ENCODE measurements around the gene MCRIP2. TPM values are rescaled to one million over a fixed set of nuclear protein-coding genes. Genes with fewer than 3 reads are reported as not detected.

Gene MCRIP2
- total and polyA plus RNA-seq, 12 donors, result 7.1 to 253 (median 150) TPM

DNA sequence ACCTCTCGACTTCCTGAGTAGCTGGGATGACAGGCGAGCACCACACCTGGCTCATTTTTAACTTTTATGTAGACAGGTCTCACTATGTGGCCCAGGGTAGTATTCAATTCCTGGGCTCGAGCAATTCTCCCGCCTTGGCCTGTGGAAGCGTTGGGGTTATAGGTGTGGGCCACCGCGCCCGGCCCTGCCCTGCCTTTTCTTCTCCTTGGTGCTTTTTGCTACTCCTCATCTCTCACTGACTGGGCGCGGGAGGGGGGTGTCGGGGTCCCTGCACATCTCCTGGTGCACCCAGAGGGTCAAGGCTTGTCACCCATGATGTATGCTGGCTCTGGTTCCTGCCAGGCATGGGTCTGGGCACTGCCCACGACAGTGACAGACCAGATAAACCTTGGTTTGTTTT is 2.9 kb downstream of the MCRIP2 start:
- no peaks in the 10 kb centered on the region for H3K9me3 ChIP-seq (replicated peaks in 1 of 3)
- H3K4me1 ChIP-seq (replicated peaks in 1 of 2), result peaks cover 63 to 68% of the 10 kb centered on the region in 2 donors
- H3K4me3 ChIP-seq, result no peak overlapping the region
- intact Hi-C loops (cut with DNase I), result no loop called here
- TF ChIP-seq POLR2A (IDR thresholded peaks at IDR 0.05), result peak in 1 of 2 donors; percentile 2
- TF ChIP-seq, protein P1, sequence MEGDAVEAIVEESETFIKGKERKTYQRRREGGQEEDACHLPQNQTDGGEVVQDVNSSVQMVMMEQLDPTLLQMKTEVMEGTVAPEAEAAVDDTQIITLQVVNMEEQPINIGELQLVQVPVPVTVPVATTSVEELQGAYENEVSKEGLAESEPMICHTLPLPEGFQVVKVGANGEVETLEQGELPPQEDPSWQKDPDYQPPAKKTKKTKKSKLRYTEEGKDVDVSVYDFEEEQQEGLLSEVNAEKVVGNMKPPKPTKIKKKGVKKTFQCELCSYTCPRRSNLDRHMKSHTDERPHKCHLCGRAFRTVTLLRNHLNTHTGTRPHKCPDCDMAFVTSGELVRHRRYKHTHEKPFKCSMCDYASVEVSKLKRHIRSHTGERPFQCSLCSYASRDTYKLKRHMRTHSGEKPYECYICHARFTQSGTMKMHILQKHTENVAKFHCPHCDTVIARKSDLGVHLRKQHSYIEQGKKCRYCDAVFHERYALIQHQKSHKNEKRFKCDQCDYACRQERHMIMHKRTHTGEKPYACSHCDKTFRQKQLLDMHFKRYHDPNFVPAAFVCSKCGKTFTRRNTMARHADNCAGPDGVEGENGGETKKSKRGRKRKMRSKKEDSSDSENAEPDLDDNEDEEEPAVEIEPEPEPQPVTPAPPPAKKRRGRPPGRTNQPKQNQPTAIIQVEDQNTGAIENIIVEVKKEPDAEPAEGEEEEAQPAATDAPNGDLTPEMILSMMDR (IDR thresholded peaks at IDR 0.05), result no peak
- H3K27me3 ChIP-seq, result no peaks in the 10 kb centered on the region
- WGBS, 4 donors, result 79 to 88% (median 83%) methylated on average over 9 to 12 of the region's 12 CpGs
- DNase-seq, result no peak
- H3K27ac ChIP-seq, result peak overlapping the region in 3 of 5 donors; percentile 68 to 95 (median 92)
- H3K36me3 ChIP-seq (replicated peaks in 1 of 2), result no peaks in the 10 kb centered on the region

DNA sequence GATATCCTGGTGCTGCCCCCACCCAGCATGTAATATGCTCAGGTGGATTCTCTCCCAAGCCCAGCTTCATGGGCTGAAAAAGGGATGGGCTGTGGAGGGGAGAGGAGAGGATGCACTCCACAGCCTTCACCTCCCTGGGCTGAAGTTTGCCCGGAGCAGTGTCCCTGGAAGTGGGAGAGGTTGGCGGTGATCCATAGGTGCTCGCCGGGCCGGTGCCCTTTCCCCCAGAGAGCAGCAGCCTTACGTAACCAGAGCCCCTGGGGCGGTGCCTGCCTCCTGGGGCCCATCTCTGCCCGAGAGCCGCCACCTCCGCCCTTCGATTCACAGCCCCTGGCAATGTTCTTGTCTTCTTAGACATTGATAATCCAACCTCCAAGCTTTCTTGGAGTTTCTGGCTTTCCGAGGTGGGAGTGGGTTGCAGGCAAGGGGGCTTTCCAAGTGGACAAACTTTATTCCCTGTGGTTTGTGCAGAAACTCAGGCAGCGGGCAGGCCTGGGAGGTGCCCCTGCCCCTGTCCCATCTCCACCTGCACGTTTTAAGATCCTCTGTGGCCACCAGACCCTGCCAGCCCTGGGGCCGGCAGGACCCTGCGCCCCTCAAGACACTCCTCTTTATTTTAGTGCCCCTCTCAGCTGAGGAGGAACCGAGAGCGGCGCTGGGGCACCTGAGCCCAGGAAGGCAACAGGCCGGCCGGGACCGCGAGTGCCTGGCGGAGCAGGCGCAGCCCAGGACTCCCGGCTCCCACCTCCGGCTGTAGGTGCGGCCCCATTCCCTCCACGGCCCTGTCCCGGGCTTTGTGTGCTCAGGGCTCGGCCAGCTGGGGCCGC is 4.4 kb downstream of the MCRIP2 start:
- no peak overlapping the region for H3K4me3 ChIP-seq

DNA sequence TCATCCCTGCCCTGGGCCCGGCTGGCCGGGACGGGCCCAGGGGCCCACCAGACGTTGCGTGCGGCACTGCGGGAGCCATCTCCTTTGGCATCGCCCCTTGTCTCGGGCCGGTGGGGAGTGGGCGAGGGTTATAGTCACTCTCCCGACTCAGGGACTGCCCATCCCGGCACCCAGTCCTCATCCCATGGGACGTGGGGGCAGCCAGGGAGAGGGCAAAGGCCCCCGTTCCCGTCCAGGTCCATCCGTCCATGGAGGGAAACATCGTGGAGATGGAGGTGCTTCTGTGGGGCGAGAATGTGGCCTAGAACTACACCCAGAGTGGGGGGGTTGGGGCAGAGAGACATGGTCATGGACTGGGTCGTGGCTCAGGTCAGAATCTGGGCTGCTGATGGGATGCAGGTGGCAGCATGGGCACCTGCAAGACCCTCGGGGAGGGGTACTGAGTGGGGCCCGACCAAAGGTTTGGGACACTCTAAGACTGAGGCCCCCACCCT is 5.1 kb downstream of the MCRIP2 start:
- H3K4me1 ChIP-seq (replicated peaks in 1 of 2), result peaks cover 70 to 80% of the 10 kb centered on the region in 2 donors
- DNase-seq, result no peak
- no peaks in the 10 kb centered on the region for H3K9me3 ChIP-seq (replicated peaks in 1 of 3)
- peak overlapping the region; percentile 37 to 95 (median 74) for H3K27ac ChIP-seq
- H3K36me3 ChIP-seq (replicated peaks in 1 of 2), result no peaks in the 10 kb centered on the region
- intact Hi-C loops (cut with DNase I), result no loop called here
- no peaks in the 10 kb centered on the region for H3K27me3 ChIP-seq
- TF ChIP-seq POLR2A (IDR thresholded peaks at IDR 0.05), result no peak
- TF ChIP-seq, protein P1 (IDR thresholded peaks at IDR 0.05), result no peak
- 74 to 88% (median 80%) methylated on average over 14 to 22 of the region's 22 CpGs for WGBS, 4 donors
- H3K4me3 ChIP-seq, result no peak overlapping the region

More for the DNA sequence above, 4.4 kb downstream of the MCRIP2 start:
- peak in 6 of 7 donors; percentile 83 to 91 (median 89) for DNase-seq
- H3K9me3 ChIP-seq (replicated peaks in 1 of 3), result no peaks in the 10 kb centered on the region
- H3K36me3 ChIP-seq (replicated peaks in 1 of 2), result no peaks in the 10 kb centered on the region
- TF ChIP-seq POLR2A (IDR thresholded peaks at IDR 0.05), result peak in 1 of 2 donors; percentile 36
- TF ChIP-seq, protein P1 (IDR thresholded peaks at IDR 0.05), result no peak
- H3K27ac ChIP-seq, result peak overlapping the region; percentile 37 to 95 (median 74)
- intact Hi-C loops (cut with DNase I), result no loop called here
- no peaks in the 10 kb centered on the region for H3K27me3 ChIP-seq
- WGBS, 4 donors, result 53 to 63% (median 61%) methylated on average over 25 to 32 of the region's 32 CpGs
- peaks cover 70 to 74% of the 10 kb centered on the region in 2 donors for H3K4me1 ChIP-seq (replicated peaks in 1 of 2)

DNA sequence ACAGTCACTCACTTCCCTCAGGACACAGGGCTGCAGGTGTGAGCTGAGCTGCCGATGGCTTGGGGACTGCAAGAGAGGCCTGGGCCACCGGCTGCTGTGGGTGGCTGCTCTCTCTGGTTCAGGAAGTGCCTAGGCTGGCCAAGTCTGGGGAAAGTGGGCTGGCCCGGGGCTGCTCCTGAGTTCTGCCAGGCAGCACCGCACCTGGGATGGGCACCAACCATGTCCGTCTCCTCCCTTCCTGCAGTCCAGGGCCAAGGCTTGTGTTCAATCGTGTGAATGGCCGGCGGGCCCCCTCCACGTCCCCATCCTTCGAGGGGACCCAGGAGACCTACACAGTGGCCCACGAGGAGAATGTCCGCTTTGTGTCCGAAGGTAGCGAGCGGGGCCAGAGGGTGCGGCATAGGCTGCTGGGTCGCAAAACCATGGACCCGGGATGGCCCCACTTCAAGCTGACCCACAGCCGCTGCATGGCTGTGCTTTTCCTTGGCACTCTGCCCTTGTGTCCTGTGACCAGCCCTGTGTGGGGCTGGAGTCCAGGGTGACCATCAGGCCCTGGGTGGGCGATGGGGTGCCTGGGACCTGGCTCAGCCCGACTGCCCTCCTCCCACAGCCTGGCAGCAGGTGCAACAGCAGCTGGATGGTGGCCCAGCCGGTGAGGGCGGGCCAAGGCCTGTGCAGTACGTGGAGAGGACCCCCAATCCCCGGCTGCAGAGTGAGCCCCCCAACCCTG is 5.7 kb downstream of the MCRIP2 start:
- no peaks in the 10 kb centered on the region for H3K27me3 ChIP-seq
- H3K4me3 ChIP-seq, result no peak overlapping the region
- H3K36me3 ChIP-seq (replicated peaks in 1 of 2), result no peaks in the 10 kb centered on the region
- WGBS, 4 donors, result 62 to 74% (median 74%) methylated on average over 10 to 25 of the region's 25 CpGs
- H3K9me3 ChIP-seq (replicated peaks in 1 of 3), result no peaks in the 10 kb centered on the region
- H3K4me1 ChIP-seq (replicated peaks in 1 of 2), result peaks cover 73 to 85% of the 10 kb centered on the region in 2 donors
- TF ChIP-seq POLR2A (IDR thresholded peaks at IDR 0.05), result no peak
- TF ChIP-seq, protein P1 (IDR thresholded peaks at IDR 0.05), result no peak
- peak in 2 of 7 donors; percentile 55 to 70 for DNase-seq
- peak overlapping the region in 4 of 5 donors; percentile 47 to 95 (median 80) for H3K27ac ChIP-seq
- intact Hi-C loops (cut with DNase I), result no loop called here

Data from adrenal gland (tissue), 12 donors.